ENCODE data around the gene CD4. TPM values are rescaled to one million over a fixed set of nuclear protein-coding genes. Genes with fewer than 3 reads are reported as not detected.
"Not testable (repeated sequence)": the region's sequence is repeated elsewhere in the genome, so short reads cannot be mapped to it uniquely, and the experiment has no call there.

Gene CD4
- total RNA-seq, 6 donors from 2014 or later: 10.5 to 86.6 (median 35.6) TPM

GRCh38 chr12:6860942-6861341, 71.6 kb downstream of the CD4 start:
- ATAC-seq (ENCODE audit: low FRiP score in 2 of 2) (no peak), DNase-seq (no peak)
- Histone ChIP-seq H3K9me3 (no peaks in the 10 kb centered on the region), H3K27ac (no peak overlapping the region), H3K36me3 (peaks cover 45 to 99% (median 87%) of the 10 kb centered on the region in 4 donors), H3K27me3 (no peaks in the 10 kb centered on the region), H3K4me1 (no peaks in the 10 kb centered on the region), H3K4me3 (no peak overlapping the region)
- TF ChIP-seq EP300 (IDR thresholded peaks at IDR 0.05) (no peak), POLR2AphosphoS5 (IDR thresholded peaks at IDR 0.05) (no peak), CTCF (IDR thresholded peaks at IDR 0.05) (no peak), POLR2A (IDR thresholded peaks at IDR 0.05) (no peak)
- WGBS, 2 donors: 93 to 98% methylated on average over 7 of the region's 7 CpGs

GRCh38 chr12:6861391-6861790, 72.1 kb downstream of the CD4 start:
- DNase-seq (no peak), ATAC-seq (ENCODE audit: low FRiP score in 2 of 2) (no peak)
- Histone ChIP-seq H3K9me3 (no peaks in the 10 kb centered on the region), H3K27ac (no peak overlapping the region), H3K4me1 (peaks cover 0 to under 1% (median 0%) of the 10 kb centered on the region in 4 donors), H3K27me3 (no peaks in the 10 kb centered on the region), H3K4me3 (no peak overlapping the region), H3K36me3 (peaks cover 42 to 97% (median 82%) of the 10 kb centered on the region in 4 donors)
- WGBS, 2 donors: 88 to 97% methylated on average over 9 of the region's 9 CpGs
- no peak for TF ChIP-seq POLR2A (IDR thresholded peaks at IDR 0.05)
- TF ChIP-seq CTCF (IDR thresholded peaks at IDR 0.05): no peak
- no peak for TF ChIP-seq EP300 (IDR thresholded peaks at IDR 0.05)

- TF ChIP-seq CTCF (IDR thresholded peaks at IDR 0.05): no peak
- no peak for TF ChIP-seq POLR2AphosphoS5 (IDR thresholded peaks at IDR 0.05)
- no peak for TF ChIP-seq POLR2A (IDR thresholded peaks at IDR 0.05)
- TF ChIP-seq EP300 (IDR thresholded peaks at IDR 0.05): no peak
- no peak overlapping the region for H3K4me3 ChIP-seq
- no peaks in the 10 kb centered on the region for H3K9me3 ChIP-seq
- H3K4me1 ChIP-seq: peaks cover 6 to 10% (median 7%) of the 10 kb centered on the region in 4 donors
- ATAC-seq (ENCODE audit: low FRiP score in 2 of 2) (no peak), DNase-seq (no peak)
- no peak overlapping the region for H3K27ac ChIP-seq
- no peaks in the 10 kb centered on the region for H3K27me3 ChIP-seq
- 91 to 95% methylated on average over 9 to 10 of the region's 11 CpGs for WGBS, 2 donors
- peaks cover 35 to 81% (median 66%) of the 10 kb centered on the region in 4 donors for H3K36me3 ChIP-seq
Measured at GRCh38 chr12:6863033-6863432, 73.7 kb downstream of the CD4 start.

- H3K27ac ChIP-seq: no peak overlapping the region
- ATAC-seq (ENCODE audit: low FRiP score in 2 of 2) (no peak), DNase-seq (no peak)
- no peaks in the 10 kb centered on the region for H3K9me3 ChIP-seq
- H3K4me3 ChIP-seq: no peak overlapping the region
- TF ChIP-seq EP300 (IDR thresholded peaks at IDR 0.05): no peak
- TF ChIP-seq POLR2AphosphoS5 (IDR thresholded peaks at IDR 0.05): no peak
- no peak for TF ChIP-seq CTCF (IDR thresholded peaks at IDR 0.05)
- no peak for TF ChIP-seq POLR2A (IDR thresholded peaks at IDR 0.05)
- H3K36me3 ChIP-seq: peaks cover 28 to 73% (median 59%) of the 10 kb centered on the region in 4 donors
- no peaks in the 10 kb centered on the region for H3K27me3 ChIP-seq
- peaks cover 12 to 17% (median 13%) of the 10 kb centered on the region in 4 donors for H3K4me1 ChIP-seq
- 94 to 95% methylated on average over 10 to 16 of the region's 16 CpGs for WGBS, 2 donors
Measured at GRCh38 chr12:6863586-6864321, 74.4 kb downstream of the CD4 start.

- H3K9me3 ChIP-seq; H3K27me3 ChIP-seq; H3K4me3 ChIP-seq; H3K27ac ChIP-seq; DNase-seq; ATAC-seq (ENCODE audit: low FRiP score in 2 of 2): not testable (repeated sequence)
- peaks cover 23 to 70% (median 50%) of the 10 kb centered on the region in 4 donors for H3K36me3 ChIP-seq
- H3K4me1 ChIP-seq: peaks cover 25 to 33% (median 27%) of the 10 kb centered on the region in 4 donors
- WGBS, 2 donors: 86 to 96% methylated on average over 5 of the region's 5 CpGs
Measured at GRCh38 chr12:6865307-6865706, 76.0 kb downstream of the CD4 start.

Data from upper lobe of left lung (tissue), 6 donors.